ENCODE data around the gene CEP350.
"Not testable (repeated sequence)": the region's sequence is repeated elsewhere in the genome, so short reads cannot be mapped to it uniquely, and the experiment has no call there.

The CEP350 gene

DNA sequence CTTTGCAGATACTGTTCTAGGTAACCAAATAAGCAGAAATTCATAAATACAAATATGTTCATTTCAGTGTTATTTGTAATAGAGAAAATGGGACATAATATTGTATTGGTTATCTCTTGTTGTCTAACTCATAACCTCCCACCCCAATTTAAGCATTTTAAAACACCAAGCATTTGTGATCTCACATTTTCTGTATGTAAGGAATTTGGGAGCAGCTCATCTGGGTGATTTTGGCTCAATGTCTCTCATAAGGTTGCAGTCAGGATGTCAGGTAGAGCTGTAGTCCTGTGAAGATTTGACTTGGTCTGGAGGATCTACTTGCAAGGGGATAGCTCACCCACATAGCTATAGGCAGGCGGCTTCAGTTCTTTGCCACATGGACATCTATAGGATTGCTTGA, 29.5 kb downstream of the CEP350 start:
- no peak for DNase-seq (ENCODE audit: low read depth in 2 of 2)

DNA sequence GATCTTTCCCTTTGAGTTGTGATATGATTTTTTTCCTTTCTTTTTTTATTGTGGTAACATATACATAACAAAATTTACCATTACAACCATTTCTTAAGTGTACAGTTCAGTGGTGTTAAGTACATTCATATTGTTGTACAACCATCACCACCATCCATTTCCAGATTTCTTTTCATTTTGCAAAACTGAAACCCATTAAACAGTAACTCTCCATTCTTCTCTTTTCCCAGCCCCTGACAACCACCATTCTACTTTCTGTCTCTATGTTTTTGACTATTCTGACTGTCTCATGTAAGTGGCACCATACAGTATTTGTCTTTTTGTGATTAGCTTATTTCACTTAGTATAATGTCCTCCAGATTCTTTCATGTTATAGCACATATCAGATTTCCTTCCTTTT, 30.3 kb downstream of the CEP350 start:
- no peak for DNase-seq (ENCODE audit: low read depth in 2 of 2)

- DNase-seq (ENCODE audit: low read depth in 2 of 2), result no peak
Observed at GRCh38 chr1:179990847-179991246, 36.2 kb downstream of the CEP350 start.

- no peak for DNase-seq (ENCODE audit: low read depth in 2 of 2)
Observed at GRCh38 chr1:179995576-179995975, 41.0 kb downstream of the CEP350 start.

DNA sequence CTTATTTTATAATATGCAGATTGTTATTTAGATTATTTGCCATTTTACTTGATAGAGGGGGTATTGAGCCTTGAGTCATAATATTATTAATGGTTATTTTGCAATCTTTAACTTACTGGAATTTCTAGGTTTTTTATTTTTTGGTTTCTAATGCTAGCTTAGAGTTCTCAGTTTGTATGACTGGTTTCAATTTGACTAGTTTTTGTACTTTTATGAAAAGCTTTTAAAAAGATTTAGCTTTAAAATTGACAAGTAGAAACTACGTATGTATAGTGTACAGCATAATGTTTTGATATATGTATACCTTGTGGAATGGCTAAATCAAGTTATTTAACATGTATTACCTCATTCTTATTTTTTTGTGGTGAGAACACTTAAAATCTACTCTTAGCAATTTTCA, 41.5 kb downstream of the CEP350 start:
- DNase-seq (ENCODE audit: low read depth in 2 of 2), result no peak

DNA sequence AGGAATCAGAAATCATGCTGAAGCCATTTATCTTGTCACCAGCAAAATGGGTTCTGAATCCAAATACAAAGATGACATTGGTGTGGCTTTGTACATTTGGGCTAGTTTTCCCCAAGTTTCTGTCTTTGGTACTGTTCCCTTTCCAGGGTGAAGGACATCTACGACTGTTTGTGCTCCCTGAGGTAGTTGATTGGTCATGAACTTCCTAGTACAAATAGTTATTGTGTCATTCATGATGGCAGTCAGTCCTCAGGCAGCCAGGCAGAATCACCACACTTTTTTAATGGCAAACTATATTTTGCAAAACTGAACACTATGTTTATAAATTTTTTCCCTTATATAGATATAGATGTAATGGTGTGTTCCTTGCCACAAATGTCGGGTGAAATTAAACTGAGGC, 46.0 kb downstream of the CEP350 start:
- DNase-seq (ENCODE audit: low read depth in 2 of 2), result no peak

GRCh38 chr1:180002437-180002836, 47.8 kb downstream of the CEP350 start:
- no peak for DNase-seq (ENCODE audit: low read depth in 2 of 2)

GRCh38 chr1:180003026-180003695, 48.6 kb downstream of the CEP350 start:
- DNase-seq (ENCODE audit: low read depth in 2 of 2), result no peak

GRCh38 chr1:180006762-180007161, 52.2 kb downstream of the CEP350 start:
- not testable (repeated sequence) for DNase-seq (ENCODE audit: low read depth in 2 of 2)

DNA sequence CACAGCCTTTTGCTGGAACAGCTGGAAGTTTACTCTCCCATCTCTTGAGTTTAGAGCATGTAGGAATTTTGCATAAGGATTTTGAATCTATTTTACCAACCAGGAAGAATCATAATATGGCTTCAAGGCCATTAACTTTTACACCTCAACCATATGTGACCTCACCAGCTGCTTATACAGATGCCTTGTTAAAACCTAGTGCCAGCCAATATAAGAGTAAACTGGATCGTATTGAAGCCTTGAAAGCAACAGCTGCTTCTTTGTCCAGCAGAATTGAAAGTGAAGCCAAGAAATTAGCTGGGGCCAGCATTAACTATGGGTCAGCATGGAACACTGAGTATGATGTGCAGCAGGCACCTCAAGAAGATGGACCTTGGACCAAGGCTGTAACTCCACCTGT, 65.4 kb downstream of the CEP350 start:
- DNase-seq (ENCODE audit: low read depth in 2 of 2), result no peak

DNA sequence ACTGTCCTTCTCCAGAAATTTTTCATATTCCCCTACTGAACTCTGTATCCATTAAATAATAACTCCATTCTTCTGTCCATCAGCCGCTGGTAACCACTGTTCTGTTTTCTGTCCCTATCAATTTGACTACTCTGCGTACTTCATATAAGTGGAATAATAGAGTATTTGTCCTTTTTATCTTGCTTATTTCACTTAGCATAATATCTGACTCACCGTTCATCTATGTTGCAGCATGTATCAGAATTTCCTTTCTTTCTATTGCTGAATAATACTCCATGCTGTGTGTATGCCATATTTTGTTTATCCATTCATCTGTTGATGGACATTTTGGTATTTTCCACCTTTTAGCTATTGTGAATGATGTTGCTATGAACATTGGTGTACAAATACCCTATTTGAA, 71.9 kb downstream of the CEP350 start:
- DNase-seq (ENCODE audit: low read depth in 2 of 2), result no peak

- no peak for DNase-seq (ENCODE audit: low read depth in 2 of 2)
Observed at GRCh38 chr1:180027949-180028445, 73.4 kb downstream of the CEP350 start.

GRCh38 chr1:180028864-180029263, 74.3 kb downstream of the CEP350 start:
- DNase-seq (ENCODE audit: low read depth in 2 of 2), result no peak

- DNase-seq (ENCODE audit: low read depth in 2 of 2), result no peak
Observed at GRCh38 chr1:180029524-180030135, 75.0 kb downstream of the CEP350 start.

GRCh38 chr1:180031664-180032063, 77.1 kb downstream of the CEP350 start:
- DNase-seq (ENCODE audit: low read depth in 2 of 2), result no peak

DNA sequence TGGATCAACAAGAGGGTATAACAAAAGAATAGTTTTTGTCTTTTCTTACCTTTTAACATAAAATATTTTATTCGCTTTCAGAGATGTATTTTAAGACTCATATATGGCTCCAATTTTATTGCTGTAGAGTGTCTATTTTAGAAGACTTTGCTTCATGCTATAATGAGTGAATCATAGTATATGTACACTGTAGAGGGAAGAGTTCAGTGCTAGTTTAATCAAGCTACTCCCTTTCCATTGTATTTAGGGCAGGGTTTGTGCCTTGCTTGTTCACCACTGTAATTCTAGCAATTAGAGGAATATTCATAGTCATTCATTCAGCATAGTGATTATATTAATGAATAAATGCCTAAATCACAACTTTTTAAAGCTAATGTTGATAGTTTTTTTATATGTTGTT, 78.8 kb downstream of the CEP350 start:
- DNase-seq (ENCODE audit: low read depth in 2 of 2), result no peak

DNA sequence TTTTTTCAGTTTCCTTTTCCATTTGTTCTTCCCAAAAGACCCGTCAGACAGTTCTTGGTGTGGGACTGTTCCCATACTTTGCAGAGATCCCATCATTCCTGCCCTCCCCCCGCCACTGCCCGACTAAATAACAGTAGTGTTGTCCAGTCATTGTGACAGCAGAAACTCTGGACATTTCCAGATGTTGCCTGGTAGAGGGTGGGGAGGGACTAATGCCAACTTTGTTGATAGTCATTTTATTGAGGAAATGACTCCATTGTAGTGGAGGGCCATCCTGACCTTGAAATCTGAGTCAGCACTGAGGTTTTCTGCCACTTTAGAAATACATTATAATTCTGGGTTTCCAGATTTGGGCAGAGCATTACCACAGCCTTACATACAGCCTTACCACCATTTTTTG, 85.4 kb downstream of the CEP350 start:
- DNase-seq (ENCODE audit: low read depth in 2 of 2), result no peak

DNA sequence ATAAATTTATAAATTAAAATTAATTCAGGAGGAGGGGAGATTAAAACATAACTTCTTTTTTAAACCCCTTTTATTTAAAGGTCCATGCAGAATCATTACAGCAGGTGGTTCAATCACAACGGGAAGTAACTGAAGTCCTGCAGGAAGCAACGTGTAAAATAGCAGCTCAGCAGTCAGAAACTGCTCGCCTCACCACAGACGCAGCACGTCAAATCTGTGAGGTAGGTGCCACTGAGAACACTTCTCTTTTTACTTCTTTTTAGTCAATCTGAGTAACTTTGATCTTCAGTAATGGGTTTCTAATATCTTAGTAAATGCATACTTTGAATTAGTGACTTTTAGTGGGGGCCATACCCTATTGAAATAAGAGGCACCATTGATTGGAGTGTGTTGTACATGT, 87.0 kb downstream of the CEP350 start:
- DNase-seq (ENCODE audit: low read depth in 2 of 2), result no peak

- DNase-seq (ENCODE audit: low read depth in 2 of 2), result no peak
Observed at GRCh38 chr1:180042988-180043622, 88.5 kb downstream of the CEP350 start.

GRCh38 chr1:180043785-180044184, 89.2 kb downstream of the CEP350 start:
- no peak for DNase-seq (ENCODE audit: low read depth in 2 of 2)

- no peak for DNase-seq (ENCODE audit: low read depth in 2 of 2)
Observed at GRCh38 chr1:180046674-180047073, 92.1 kb downstream of the CEP350 start.

- DNase-seq (ENCODE audit: low read depth in 2 of 2), result no peak
Observed at GRCh38 chr1:180053594-180054567, 99.3 kb downstream of the CEP350 start.
